HL-60 (cell line): Measurements from ENCODE around the gene UNC119.

ENCODE experiments used
- DNase-seq, 2 experiments: peaks; one replicate each; pipeline ENCODE4 v3.0.0-alpha.2; 2010 to 2020; ENCODE audit warnings: low read depth in 1 of 2, low spot score in 1 of 2
- H3K27ac ChIP-seq: fragments of 250-450 bp; sonication (Bioruptor Pico); replicated peaks from 2 replicates; pipeline ENCODE4 v1.5.1; 2020; ENCODE audit warnings: mild to moderate bottlenecking, moderate library complexity
- H3K27me3 ChIP-seq: fragments of 250-450 bp; sonication (Bioruptor Pico); 2 replicates; pipeline ENCODE4 v1.5.1; 2021; ENCODE audit warnings: mild to moderate bottlenecking, moderate library complexity; ENCODE audit not compliant: insufficient read depth, poor library complexity, severe bottlenecking
- H3K4me3 ChIP-seq: replicated peaks from 2 replicates; pipeline ENCODE4 v1.5.1; 2011; ENCODE audit warnings: mild to moderate bottlenecking, control low read depth, low read length; ENCODE audit not compliant: insufficient read depth
- GABPA ChIP-seq: IDR thresholded peaks from 2 replicates; pipeline ENCODE4 v1.6.1; 2012; ENCODE audit warnings: low read depth
- POLR2AphosphoS5 ChIP-seq: IDR thresholded peaks from 2 replicates; pipeline ENCODE4 v1.6.1; 2012; ENCODE audit warnings: low read depth
- SPI1 ChIP-seq: IDR thresholded peaks from 2 replicates; pipeline ENCODE4 v1.6.1; 2012; ENCODE audit warnings: low read depth, mild to moderate bottlenecking, borderline replicate concordance
- TF ChIP-seq, protein P1 (sequence below): IDR thresholded peaks from 2 replicates; pipeline ENCODE4 v1.6.1; 2012; ENCODE audit warnings: low read depth; ENCODE audit not compliant: insufficient replicate concordance
- TF ChIP-seq, protein P2 (sequence below): IDR thresholded peaks from one replicate; pipeline ENCODE4 v1.5.1; 2011; ENCODE audit warnings: low read length, control low read depth, inconsistent platforms; ENCODE audit not compliant: insufficient read depth

UNC119 gene

GRCh38 chr17:28545787-28546415 lies 6.5 kb downstream of the UNC119 start:
- DNase-seq: no peak
- H3K27me3 ChIP-seq: no peaks in the 10 kb centered on the region
- H3K4me3 ChIP-seq: no peak overlapping the region
- no peak overlapping the region for H3K27ac ChIP-seq
- TF ChIP-seq POLR2AphosphoS5: no peak
- TF ChIP-seq, protein P1, sequence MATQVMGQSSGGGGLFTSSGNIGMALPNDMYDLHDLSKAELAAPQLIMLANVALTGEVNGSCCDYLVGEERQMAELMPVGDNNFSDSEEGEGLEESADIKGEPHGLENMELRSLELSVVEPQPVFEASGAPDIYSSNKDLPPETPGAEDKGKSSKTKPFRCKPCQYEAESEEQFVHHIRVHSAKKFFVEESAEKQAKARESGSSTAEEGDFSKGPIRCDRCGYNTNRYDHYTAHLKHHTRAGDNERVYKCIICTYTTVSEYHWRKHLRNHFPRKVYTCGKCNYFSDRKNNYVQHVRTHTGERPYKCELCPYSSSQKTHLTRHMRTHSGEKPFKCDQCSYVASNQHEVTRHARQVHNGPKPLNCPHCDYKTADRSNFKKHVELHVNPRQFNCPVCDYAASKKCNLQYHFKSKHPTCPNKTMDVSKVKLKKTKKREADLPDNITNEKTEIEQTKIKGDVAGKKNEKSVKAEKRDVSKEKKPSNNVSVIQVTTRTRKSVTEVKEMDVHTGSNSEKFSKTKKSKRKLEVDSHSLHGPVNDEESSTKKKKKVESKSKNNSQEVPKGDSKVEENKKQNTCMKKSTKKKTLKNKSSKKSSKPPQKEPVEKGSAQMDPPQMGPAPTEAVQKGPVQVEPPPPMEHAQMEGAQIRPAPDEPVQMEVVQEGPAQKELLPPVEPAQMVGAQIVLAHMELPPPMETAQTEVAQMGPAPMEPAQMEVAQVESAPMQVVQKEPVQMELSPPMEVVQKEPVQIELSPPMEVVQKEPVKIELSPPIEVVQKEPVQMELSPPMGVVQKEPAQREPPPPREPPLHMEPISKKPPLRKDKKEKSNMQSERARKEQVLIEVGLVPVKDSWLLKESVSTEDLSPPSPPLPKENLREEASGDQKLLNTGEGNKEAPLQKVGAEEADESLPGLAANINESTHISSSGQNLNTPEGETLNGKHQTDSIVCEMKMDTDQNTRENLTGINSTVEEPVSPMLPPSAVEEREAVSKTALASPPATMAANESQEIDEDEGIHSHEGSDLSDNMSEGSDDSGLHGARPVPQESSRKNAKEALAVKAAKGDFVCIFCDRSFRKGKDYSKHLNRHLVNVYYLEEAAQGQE: no peak
- TF ChIP-seq SPI1: no peak
- TF ChIP-seq GABPA: no peak
- TF ChIP-seq, protein P2, sequence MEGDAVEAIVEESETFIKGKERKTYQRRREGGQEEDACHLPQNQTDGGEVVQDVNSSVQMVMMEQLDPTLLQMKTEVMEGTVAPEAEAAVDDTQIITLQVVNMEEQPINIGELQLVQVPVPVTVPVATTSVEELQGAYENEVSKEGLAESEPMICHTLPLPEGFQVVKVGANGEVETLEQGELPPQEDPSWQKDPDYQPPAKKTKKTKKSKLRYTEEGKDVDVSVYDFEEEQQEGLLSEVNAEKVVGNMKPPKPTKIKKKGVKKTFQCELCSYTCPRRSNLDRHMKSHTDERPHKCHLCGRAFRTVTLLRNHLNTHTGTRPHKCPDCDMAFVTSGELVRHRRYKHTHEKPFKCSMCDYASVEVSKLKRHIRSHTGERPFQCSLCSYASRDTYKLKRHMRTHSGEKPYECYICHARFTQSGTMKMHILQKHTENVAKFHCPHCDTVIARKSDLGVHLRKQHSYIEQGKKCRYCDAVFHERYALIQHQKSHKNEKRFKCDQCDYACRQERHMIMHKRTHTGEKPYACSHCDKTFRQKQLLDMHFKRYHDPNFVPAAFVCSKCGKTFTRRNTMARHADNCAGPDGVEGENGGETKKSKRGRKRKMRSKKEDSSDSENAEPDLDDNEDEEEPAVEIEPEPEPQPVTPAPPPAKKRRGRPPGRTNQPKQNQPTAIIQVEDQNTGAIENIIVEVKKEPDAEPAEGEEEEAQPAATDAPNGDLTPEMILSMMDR: no peak

GRCh38 chr17:28545141-28545503 lies 7.3 kb downstream of the UNC119 start:
- no peak overlapping the region for H3K27ac ChIP-seq
- no peak for DNase-seq
- no peaks in the 10 kb centered on the region for H3K27me3 ChIP-seq
- no peak overlapping the region for H3K4me3 ChIP-seq
- no peak for TF ChIP-seq SPI1
- TF ChIP-seq GABPA: no peak
- TF ChIP-seq POLR2AphosphoS5: no peak
- TF ChIP-seq, protein P1: no peak
- TF ChIP-seq, protein P2: no peak

DNA sequence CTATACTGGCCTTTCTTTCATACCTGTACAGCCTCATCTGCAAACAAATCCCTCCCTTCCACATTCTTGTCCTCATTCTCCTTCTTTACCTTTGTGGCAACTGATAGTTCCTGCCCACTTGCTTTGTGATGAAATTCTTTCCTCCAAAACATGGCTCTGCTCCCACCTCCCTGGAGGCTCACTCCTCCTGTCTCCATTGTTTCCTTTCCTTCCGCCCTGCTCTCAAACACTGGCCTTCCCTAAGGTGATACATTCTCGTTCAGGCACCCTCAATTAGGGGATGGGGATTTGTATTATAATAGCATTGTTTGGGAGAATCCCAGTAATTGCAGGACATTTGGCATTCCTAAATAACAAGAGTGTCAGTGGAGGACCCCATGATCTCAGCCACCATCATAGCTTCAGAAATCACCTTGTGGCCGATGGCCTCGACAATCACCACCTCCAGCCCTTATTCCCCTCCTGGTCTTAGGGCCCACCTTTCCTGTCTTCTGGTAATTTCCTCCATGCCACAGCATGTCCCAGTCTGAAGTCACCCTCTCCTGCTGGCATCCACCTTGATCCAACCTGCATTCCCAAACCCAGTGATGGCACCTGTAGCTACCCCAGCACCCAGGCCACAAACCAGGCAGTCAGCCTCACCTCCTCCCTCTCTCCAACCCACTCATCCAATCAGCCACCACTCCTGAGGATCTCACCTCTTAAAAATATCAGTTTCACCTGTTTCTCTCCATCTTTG lies 7.9 kb downstream of the UNC119 start:
- DNase-seq: no peak
- Histone ChIP-seq H3K27me3 (no peaks in the 10 kb centered on the region), H3K27ac (no peak overlapping the region), H3K4me3 (no peak overlapping the region)
- TF ChIP-seq, protein P2: no peak
- no peak for TF ChIP-seq GABPA
- TF ChIP-seq, protein P1: no peak
- TF ChIP-seq SPI1: no peak
